PC-3 (cell line): Measurements from ENCODE around the gene SLC17A5.
"Not testable (repeated sequence)": the region's sequence is repeated elsewhere in the genome, so short reads cannot be mapped to it uniquely, and the experiment has no call there.

Experiments used
- EZH2phosphoT487 ChIP-seq: fragments of 300-600 bp; sonication (generic); IDR thresholded peaks from 2 replicates; pipeline ENCODE4 v1.6.1; 2018; ENCODE audit warnings: mild to moderate bottlenecking, antibody characterized with exemption, low read length, borderline replicate concordance
- TF ChIP-seq, protein P1 (sequence below): fragments of 300-600 bp; sonication (generic); conservative IDR thresholded peaks from 2 replicates; pipeline ENCODE4 v1.5.1; 2017; ENCODE audit warnings: antibody characterized with exemption, low read depth, mild to moderate bottlenecking, low read length

DNA sequence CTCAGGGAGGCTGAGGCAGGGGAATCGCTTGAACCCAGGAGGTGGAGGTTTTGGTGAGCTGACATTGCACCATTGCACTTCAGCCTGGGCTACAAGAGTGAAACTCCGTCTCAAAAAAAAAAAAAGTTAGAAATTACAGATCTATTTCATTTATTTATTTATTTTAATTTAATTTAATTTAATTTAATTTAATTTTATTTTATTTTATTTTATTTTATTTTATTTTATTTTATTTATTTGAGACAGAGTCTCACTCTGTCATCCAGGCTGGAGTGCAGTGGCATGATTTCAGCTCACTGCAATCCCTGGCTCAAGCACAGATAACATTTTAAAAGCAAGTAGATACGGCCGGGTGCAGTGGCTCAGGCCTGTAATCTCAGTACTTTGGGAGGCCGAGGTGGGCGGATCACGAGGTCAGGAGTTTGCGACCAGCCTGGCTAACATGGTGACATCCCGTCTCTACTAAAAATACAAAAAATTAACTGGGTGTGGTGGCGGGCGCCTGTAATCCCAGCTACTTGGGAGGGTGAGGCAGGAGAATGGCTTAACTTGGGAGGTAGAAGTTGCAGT lies 98.3 kb downstream of the SLC17A5 start:
- TF ChIP-seq, protein P1, sequence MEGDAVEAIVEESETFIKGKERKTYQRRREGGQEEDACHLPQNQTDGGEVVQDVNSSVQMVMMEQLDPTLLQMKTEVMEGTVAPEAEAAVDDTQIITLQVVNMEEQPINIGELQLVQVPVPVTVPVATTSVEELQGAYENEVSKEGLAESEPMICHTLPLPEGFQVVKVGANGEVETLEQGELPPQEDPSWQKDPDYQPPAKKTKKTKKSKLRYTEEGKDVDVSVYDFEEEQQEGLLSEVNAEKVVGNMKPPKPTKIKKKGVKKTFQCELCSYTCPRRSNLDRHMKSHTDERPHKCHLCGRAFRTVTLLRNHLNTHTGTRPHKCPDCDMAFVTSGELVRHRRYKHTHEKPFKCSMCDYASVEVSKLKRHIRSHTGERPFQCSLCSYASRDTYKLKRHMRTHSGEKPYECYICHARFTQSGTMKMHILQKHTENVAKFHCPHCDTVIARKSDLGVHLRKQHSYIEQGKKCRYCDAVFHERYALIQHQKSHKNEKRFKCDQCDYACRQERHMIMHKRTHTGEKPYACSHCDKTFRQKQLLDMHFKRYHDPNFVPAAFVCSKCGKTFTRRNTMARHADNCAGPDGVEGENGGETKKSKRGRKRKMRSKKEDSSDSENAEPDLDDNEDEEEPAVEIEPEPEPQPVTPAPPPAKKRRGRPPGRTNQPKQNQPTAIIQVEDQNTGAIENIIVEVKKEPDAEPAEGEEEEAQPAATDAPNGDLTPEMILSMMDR: not testable (repeated sequence)
- not testable (repeated sequence) for TF ChIP-seq EZH2phosphoT487
